GM19328 (cell line): ENCODE data around the gene SETD3.
"Not testable (repeated sequence)": the region's sequence is repeated elsewhere in the genome, so short reads cannot be mapped to it uniquely, and the experiment has no call there.

Source experiments
- ATAC-seq: cut with Tn5 transposase; IDR thresholded peaks from one replicate; pipeline ENCODE4 v1.9.1; 2021; ENCODE audit warnings: mild to moderate bottlenecking, moderate library complexity; ENCODE audit not compliant: unreplicated experiment

SETD3 gene

DNA sequence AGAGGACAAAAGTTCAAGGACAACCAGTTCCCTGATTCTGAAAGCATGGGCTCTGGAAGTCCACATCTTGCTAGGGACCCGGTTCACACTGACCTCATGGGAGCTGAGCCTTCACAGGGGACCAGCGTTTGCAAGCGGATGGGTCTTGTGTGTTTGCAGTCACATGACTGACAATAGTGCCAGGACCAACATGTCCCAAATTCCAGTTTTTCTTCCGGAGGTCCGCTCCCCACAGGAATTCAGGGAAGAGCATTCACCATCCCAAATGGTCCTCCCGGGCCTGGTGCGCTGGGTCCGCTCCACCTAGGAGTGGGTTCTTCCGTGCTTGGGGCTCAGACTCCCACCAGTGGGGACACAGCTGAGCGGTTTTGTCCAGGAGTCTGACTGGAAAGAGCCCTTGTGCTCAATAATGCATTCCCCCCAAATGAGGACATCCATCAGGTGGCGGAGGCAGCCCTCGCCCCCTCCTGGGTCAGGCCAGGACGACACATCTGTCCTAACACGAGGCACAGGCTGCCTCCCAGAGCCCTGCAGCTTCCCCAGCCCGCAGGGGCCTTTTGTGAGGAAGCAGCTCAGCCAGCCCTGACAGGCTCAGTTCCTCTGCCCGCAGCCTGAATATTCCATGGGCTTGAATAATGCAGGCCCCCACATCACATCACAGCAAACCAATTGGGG, 116.9 kb downstream of the SETD3 start:
- no peak for ATAC-seq

DNA sequence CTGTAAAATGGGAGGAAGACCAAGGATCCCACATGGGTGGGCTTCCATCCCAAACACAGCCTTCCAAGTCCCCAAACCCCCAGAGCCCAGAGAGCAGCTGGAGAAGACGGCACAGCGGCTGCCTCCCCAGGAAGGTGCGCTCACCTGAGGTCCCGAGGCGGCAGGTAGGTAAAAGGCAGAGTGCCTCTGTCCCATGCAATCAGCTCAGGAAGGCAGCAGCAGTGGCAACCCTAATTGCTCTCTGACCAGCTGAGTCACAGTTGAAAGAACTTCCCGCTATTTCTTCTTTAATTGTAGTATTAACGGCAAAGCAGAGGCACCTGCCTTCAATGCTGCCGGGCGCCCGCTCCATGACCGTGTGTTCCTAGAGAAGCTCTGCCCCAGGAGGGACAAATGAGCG, 117.6 kb downstream of the SETD3 start:
- ATAC-seq = no peak

- ATAC-seq = no peak
Observed at GRCh38 chr14:99361596-99362215, 119.0 kb downstream of the SETD3 start.

DNA sequence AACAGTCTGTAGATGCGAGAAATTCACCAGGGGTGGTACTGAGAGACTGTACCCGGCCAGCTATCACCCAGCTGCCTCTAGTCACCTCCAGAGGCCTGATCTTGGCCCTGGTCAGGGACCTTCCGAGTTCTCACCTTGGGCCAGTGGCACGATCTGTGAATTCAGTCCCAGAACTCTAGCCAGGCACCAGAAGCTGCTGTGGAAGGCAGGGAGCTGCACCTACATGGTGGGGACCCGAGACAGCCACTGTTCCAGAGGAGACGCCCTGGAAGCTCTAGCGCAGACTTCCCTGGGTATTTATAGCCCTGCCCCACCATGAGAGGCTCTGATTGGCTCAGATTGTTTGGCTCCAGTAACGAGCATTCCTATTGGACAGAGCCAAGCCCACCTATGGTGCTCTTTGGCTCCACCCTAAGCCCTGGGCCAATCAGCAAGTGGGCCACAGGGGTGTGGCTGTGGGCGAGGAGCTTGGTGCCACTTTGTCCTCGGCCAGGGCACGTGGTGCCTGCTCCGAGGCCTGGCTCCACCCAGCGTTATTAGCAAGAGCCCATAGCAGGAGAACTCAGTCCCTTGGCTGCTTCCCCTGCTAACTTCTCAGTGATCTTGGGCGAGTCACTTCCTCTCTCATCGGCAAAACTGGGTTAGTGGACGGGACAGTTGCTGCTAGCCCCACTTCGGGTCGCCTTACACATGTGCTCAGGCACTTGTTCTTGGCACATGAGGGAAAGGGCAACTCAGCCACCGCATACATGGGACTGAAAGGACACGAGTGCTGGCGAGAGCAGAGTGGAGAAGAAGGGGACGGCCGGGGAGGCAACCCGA, 119.7 kb downstream of the SETD3 start:
- no peak for ATAC-seq

DNA sequence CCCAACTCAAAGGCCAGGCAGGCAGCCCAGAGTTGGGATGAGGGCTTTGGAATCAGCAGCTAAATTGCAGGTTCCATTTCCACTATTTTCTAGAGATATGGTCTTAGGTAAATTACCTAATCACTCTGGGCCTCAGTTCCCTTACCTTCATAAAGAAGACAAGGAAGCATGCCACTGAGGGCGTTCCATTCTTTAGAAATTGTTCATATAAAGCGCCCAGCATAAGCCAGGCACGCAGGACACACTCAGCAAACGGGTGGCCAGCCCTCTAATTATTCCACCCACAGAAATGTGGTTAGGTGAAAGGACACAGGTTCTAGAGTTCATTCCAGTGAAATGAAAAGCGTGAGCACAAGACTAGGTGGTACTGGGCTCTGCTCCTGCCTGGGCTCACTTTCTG, 120.8 kb downstream of the SETD3 start:
- ATAC-seq = no peak

- no peak for ATAC-seq
Observed at GRCh38 chr14:99357916-99358390, 122.7 kb downstream of the SETD3 start.

- no peak for ATAC-seq
Observed at GRCh38 chr14:99357151-99357915, 123.3 kb downstream of the SETD3 start.

GRCh38 chr14:99356031-99356608, 124.5 kb downstream of the SETD3 start:
- no peak for ATAC-seq

DNA sequence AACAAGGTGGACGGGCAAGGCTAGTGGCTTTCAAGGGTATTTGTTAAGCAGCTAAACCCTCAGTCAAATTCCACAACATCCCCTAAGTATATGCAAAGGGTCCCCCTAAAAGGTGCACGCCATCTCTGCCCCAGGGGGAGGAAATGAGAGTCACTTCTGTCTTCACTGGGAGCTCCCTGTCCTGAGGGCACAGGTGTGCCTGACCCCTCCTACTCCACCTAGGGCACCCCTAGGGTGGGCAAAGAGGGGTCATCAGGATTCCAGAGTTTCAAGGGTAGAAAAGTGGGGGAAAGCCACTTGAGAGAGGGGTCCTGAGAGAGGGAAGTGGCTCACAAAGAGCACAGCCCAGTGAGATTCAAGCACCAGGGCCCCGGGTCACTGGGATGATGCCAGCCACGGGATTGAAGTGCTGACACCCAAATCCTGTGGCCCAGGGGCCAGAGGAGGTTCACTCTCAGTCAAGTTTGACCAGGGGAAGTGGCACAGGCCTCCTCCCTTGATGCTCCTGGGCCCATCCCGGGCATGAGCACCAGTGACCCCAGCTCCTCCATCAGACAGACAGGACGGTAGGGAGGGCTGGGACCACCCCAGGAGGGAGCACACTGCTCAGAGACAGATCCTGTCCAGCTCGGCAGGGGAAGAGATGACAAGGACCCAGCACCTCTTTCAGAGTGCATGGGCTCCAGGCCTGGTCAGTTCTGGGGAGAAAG, 126.3 kb downstream of the SETD3 start:
- ATAC-seq = no peak

DNA sequence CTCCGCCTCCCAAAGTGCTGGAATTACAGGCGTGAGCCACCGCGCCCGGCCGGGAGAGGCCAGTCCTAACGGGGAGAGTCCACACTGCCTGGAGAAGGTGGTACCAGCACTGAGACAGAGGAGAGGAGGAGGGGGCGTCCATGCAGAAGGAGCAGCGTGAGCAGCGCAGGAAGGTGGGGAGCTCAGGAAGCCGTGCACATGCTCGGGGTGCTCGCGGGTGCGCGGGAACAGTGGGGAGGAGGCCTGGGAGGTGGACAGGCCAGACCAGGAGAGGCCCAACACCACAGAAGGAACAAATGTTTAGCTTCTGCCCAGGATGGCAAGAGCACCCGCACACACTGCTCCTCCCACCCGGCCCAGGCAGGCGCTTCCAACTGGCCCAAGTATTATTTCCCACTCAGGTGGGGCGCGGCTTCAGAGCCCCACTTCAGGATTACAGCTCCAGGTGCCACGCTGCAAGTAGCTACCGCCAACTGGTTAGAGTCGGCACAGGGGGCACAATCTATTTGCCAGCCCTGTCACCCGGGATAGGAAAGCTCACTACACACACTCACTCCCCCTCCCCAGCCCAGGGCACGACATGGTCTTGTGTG, 127.9 kb downstream of the SETD3 start:
- no peak for ATAC-seq

DNA sequence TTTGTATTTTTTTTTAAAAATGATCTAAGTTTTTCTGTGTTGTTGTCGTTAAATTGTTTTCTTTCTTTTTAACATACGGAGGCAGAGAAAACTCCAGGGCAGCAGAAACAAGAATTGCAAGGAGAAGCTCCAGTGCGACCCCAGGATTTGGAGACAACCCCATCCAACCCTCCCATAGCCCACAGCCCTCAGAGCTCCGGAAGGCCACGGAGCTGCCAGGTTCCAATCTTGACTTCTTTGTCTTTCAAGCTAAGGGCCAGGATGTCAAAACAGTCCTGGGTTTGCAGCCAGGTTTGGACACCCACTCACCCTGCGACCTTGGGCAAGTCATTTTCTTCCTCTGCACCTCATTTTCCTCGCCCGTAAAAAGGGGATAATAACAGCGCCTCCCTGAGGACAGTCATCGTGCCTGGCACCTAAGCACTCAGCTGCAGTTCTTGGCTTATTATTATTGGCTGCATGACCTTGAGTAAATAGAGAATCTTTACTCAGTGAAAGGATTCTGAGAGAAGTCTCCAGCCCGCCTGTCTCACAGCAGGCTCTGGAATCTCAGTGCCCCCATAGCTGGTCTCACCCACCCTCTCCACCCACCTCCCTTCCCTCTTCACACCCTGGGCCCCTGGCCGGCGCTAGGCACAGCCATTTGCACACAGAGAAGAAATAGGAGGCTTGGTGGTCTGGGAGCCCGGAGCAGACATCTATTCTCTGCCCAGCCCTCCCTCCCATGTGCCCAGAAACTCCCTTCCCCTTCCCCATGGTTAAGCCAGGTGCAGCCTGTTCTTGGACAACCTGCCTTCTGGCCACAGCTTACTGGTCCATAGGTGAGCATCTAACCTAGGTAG, 129.3 kb downstream of the SETD3 start:
- no peak for ATAC-seq

- ATAC-seq = no peak
Observed at GRCh38 chr14:99350751-99351150, 129.9 kb downstream of the SETD3 start.

- no peak for ATAC-seq
Observed at GRCh38 chr14:99349721-99350495, 130.8 kb downstream of the SETD3 start.

- ATAC-seq = no peak
Observed at GRCh38 chr14:99348816-99349614, 131.6 kb downstream of the SETD3 start.

DNA sequence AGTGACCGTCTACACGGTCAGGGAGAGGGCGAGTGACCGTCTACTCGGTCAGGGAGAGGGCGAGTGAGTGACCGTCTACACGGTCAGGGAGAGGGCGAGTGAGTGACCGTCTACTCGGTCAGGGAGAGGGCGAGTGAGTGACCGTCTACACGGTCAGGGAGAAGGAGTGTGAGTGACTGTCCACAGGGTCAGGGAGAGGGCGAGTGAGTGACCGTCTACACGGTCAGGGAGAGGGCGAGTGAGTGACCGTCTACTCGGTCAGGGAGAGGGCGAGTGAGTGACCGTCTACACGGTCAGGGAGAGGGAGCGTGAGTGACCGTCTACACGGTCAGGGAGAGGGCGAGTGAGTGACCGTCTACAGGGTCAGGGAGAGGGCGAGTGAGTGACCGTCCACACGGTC, 132.4 kb downstream of the SETD3 start:
- ATAC-seq = not testable (repeated sequence)
